Fibroblast of peridontal ligament (primary cell): ENCODE measurements around the gene XYLB.
A peak's percentile ranks its signal among the peaks of the same experiment; 100 is the strongest.
"Not testable (repeated sequence)": the region's sequence is repeated elsewhere in the genome, so short reads cannot be mapped to it uniquely, and the experiment has no call there.

Experiments
- DNase-seq: peaks from one replicate; pipeline ENCODE4 v3.0.0-alpha.2; 2010; ENCODE audit errors: extremely low read depth

The XYLB gene

GRCh38 chr3:38346587-38347410 is at the start of gene XYLB:
XYLB (plus strand) TSS chr3:38346785; CDS start chr3:38346869, 84 bp downstream.
- DNase-seq = peak; percentile 72

- DNase-seq = not testable (repeated sequence)
Measured at GRCh38 chr3:38297053-38297452, 49.5 kb upstream of the XYLB start.

- no peak for DNase-seq
Measured at GRCh38 chr3:38297537-38297936, 49.0 kb upstream of the XYLB start.

GRCh38 chr3:38297947-38298711 is 48.5 kb upstream of the XYLB start:
- peak; percentile 52 for DNase-seq

GRCh38 chr3:38306941-38307340 is 39.6 kb upstream of the XYLB start:
- no peak for DNase-seq

GRCh38 chr3:38307599-38307998 is 39.0 kb upstream of the XYLB start:
- no peak for DNase-seq

GRCh38 chr3:38308456-38308855 is 38.1 kb upstream of the XYLB start:
- no peak for DNase-seq

- DNase-seq = no peak
Measured at GRCh38 chr3:38311476-38311875, 35.1 kb upstream of the XYLB start.

- DNase-seq = no peak
Measured at GRCh38 chr3:38311941-38312340, 34.6 kb upstream of the XYLB start.

GRCh38 chr3:38312356-38312755 is 34.2 kb upstream of the XYLB start:
- no peak for DNase-seq

GRCh38 chr3:38313263-38313662 is 33.3 kb upstream of the XYLB start:
- no peak for DNase-seq

- DNase-seq = no peak
Measured at GRCh38 chr3:38313695-38314094, 32.9 kb upstream of the XYLB start.

- DNase-seq = no peak
Measured at GRCh38 chr3:38314112-38314763, 32.3 kb upstream of the XYLB start.

- DNase-seq = no peak
Measured at GRCh38 chr3:38314764-38315487, 31.7 kb upstream of the XYLB start.

- DNase-seq = no peak
Measured at GRCh38 chr3:38315488-38316230, 30.9 kb upstream of the XYLB start.

- no peak for DNase-seq
Measured at GRCh38 chr3:38316356-38317191, 30.0 kb upstream of the XYLB start.

GRCh38 chr3:38317192-38317759 is 29.3 kb upstream of the XYLB start:
- DNase-seq = no peak

GRCh38 chr3:38318766-38319671 is 27.6 kb upstream of the XYLB start:
- no peak for DNase-seq

- not testable (repeated sequence) for DNase-seq
Measured at GRCh38 chr3:38320638-38321037, 25.9 kb upstream of the XYLB start.
